Vagina (tissue), 2 donors: ENCODE data around the gene IWS1.

Experiments
- CTCF ChIP-seq, 3 experiments: fragments of 450-650 bp in 2 of 3; fragments of 200-600 bp in 1 of 3; sonication (generic) in 1 of 3; IDR thresholded peaks; one replicate each; pipeline ENCODE4 v1.5.1; 2017 to 2019; ENCODE audit warnings: antibody characterized with exemption in 3 of 3, mild to moderate bottlenecking in 2 of 3, moderate library complexity in 2 of 3
- POLR2AphosphoS5 ChIP-seq, 2 donors: sonication (generic); formaldehyde crosslinking; IDR thresholded peaks; one replicate each; pipeline ENCODE4 v1.9.0; 2017; ENCODE audit warnings: antibody characterized with exemption in 2 of 2, mild to moderate bottlenecking in 2 of 2, low read depth in 1 of 2; ENCODE audit not compliant: insufficient read depth in 1 of 2

GRCh38 chr2:127542231-127542630 is 15.9 kb upstream of the IWS1 start:
- TF ChIP-seq CTCF (IDR thresholded peaks at IDR 0.05) (no peak), POLR2AphosphoS5 (IDR thresholded peaks at IDR 0.05; ENCODE audit: insufficient read depth in 1 of 2, low read depth in 1 of 2) (no peak)
